Natural killer cell (primary cell): Measurements from ENCODE around the gene VEGFA. TPM values are rescaled to one million over a fixed set of nuclear protein-coding genes. Genes with fewer than 3 reads are reported as not detected.
"Not testable (repeated sequence)": the region's sequence is repeated elsewhere in the genome, so short reads cannot be mapped to it uniquely, and the experiment has no call there.

Experiments
- ATAC-seq, 3 donors: fragments of 150-1000 bp in 2 of 3; fragments of 200-7000 bp in 1 of 3; cut with Tn5 transposase; 1 replicate in 1 of 3; 2 replicates in 2 of 3; pipeline ENCODE4 v1.10.0; 2021; ENCODE audit warnings: mild to moderate bottlenecking in 2 of 3, moderate library complexity in 2 of 3
- DNase-seq, 2 donors: peaks; one replicate each; pipeline versions ENCODE4 v3.0.0 to v3.0.0-alpha.2; 2013 to 2021; ENCODE audit warnings: mixed read lengths in 1 of 2
- H3K27ac ChIP-seq: one replicate; pipeline ENCODE4 v1.5.1; 2013; ENCODE audit warnings: mild to moderate bottlenecking, low read length
- H3K27me3 ChIP-seq: one replicate; pipeline ENCODE4 v1.6.1; 2013; ENCODE audit warnings: low read length; ENCODE audit not compliant: control insufficient read depth, insufficient read depth
- H3K36me3 ChIP-seq: one replicate; pipeline ENCODE4 v1.6.1; 2013; ENCODE audit warnings: low read length; ENCODE audit not compliant: control insufficient read depth, insufficient read depth
- H3K4me1 ChIP-seq: one replicate; pipeline ENCODE4 v1.6.1; 2013; ENCODE audit warnings: low read length; ENCODE audit not compliant: control insufficient read depth, insufficient read depth
- H3K4me3 ChIP-seq: one replicate; pipeline ENCODE4 v1.5.1; 2013; ENCODE audit warnings: low read length
- H3K9me3 ChIP-seq: one replicate; pipeline ENCODE4 v1.6.1; 2013; ENCODE audit warnings: low read length; ENCODE audit not compliant: control insufficient read depth, insufficient read depth
- H3K27ac Mint-ChIP-seq, 2 donors: one replicate each; pipeline ENCODE4 v1.8.0; 2022; ENCODE audit warnings: mild to moderate bottlenecking in 2 of 2, mixed read lengths in 2 of 2, moderate library complexity in 1 of 2
- H3K27me3 Mint-ChIP-seq, 2 donors: one replicate each; pipeline ENCODE4 v1.8.0; 2022; ENCODE audit warnings: low read depth in 2 of 2, mixed read lengths in 2 of 2
- H3K36me3 Mint-ChIP-seq: one replicate; pipeline ENCODE4 v1.8.0; 2022; ENCODE audit warnings: mixed read lengths
- H3K4me1 Mint-ChIP-seq, 2 donors: one replicate each; pipeline ENCODE4 v1.8.0; 2022; ENCODE audit warnings: mixed read lengths in 2 of 2
- H3K4me3 Mint-ChIP-seq: one replicate; pipeline ENCODE4 v1.8.0; 2022; ENCODE audit warnings: mild to moderate bottlenecking, moderate library complexity, mixed read lengths
- H3K9me3 Mint-ChIP-seq, 2 donors: one replicate each; pipeline ENCODE4 v1.8.0; 2022; ENCODE audit warnings: mixed read lengths in 2 of 2
- WGBS: methylation state at CpG from one replicate; pipeline ENCODE4 v1.1.7; 2013; ENCODE audit warnings: missing lambda C conversion rate; ENCODE audit not compliant: insufficient coverage; 5-methylcytosine and 5-hydroxymethylcytosine counted together
- intact Hi-C: fragments of 100-400 bp; cut with micrococcal nuclease; formaldehyde crosslinking; loops from one replicate; pipeline ENCODE4 v1.14.2; 2022
- total RNA-seq, 4 donors: library from RNA; stranded (reverse); fragments of 120-200 nt in 1 of 4; gene quantifications; one replicate each; pipeline versions ENCODE4 v1.2.3 to v1.2.4, GENCODE V29; 2013 to 2022
- TF ChIP-seq, protein P1 (sequence below): fragments of 200-600 bp; IDR thresholded peaks from one replicate; pipeline ENCODE4 v1.8.0; 2022; ENCODE audit warnings: antibody characterized with exemption

The VEGFA gene
- total RNA-seq, 3 donors from 2014 or later (not counting 1 experiment from before 2014, with no cell fraction given), result 3.6 to 27.5 (median 3.7) TPM

DNA sequence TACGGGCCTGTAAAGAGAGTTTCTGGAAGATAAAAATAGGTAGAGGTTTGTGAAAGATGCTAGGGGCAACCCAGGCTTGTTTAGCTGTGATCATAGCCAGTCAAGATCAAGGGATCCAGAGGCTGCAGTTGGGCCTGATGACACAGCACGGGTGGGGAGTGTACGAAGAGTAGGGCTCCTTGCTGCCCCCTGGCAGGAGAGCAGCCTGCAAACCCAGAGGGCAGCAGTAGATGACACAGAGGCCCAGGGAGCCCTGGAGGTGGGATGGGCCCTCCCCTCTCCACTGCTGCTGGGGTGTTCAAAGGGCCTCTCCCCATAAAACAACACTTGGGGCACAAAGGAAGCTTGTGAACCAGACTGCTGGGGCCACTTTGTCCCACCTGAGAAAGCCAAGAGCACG, 47.2 kb downstream of the VEGFA start:
- peaks cover 2 to 5% of the 10 kb centered on the region in 2 donors for H3K27me3 Mint-ChIP-seq
- intact Hi-C loops, result no loop called here

DNA sequence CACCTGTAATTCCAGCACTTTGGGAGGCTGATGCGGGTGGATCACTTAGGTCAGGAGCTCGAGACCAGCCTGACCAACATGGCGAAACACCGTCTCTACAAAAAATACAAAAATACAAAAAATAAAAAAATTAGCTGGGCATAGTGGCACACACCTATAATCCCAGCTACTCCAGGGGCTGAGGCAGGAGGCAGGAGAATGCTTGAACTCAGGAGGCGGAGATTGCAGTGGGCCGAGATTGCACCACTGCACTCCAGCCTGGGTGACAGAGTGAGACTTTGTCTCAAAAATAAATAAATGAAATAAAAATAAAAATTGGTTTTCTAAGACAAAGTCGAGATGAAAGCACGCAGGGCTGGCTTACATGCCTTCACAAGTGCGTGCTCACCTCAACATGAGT, 49.0 kb downstream of the VEGFA start:
- H3K27ac Mint-ChIP-seq, H3K27ac ChIP-seq, H3K4me1 ChIP-seq, ATAC-seq, DNase-seq, H3K36me3 ChIP-seq, H3K27me3 Mint-ChIP-seq, H3K27me3 ChIP-seq, H3K4me3 ChIP-seq, H3K9me3 ChIP-seq, intact Hi-C loops, H3K36me3 Mint-ChIP-seq, H3K9me3 Mint-ChIP-seq, H3K4me3 Mint-ChIP-seq: not testable (repeated sequence)
- H3K4me1 Mint-ChIP-seq, result peaks cover 17 to 23% of the 10 kb centered on the region in 2 donors
- WGBS, result 89% methylated on average over 9 of the region's 9 CpGs

More for the DNA sequence above, 47.2 kb downstream of the VEGFA start:
- Mint-ChIP-seq H3K9me3 (no peaks in the 10 kb centered on the region), H3K4me3 (no peak overlapping the region), H3K4me1 (peaks cover 29 to 38% of the 10 kb centered on the region in 2 donors), H3K36me3 (no peaks in the 10 kb centered on the region), H3K27ac (no peak overlapping the region)
- Histone ChIP-seq H3K4me3 (no peak overlapping the region), H3K27ac (no peak overlapping the region), H3K36me3 (no peaks in the 10 kb centered on the region), H3K27me3 (no peaks in the 10 kb centered on the region), H3K9me3 (no peaks in the 10 kb centered on the region), H3K4me1 (peaks cover 21% of the 10 kb centered on the region)
- DNase-seq, result peak in 1 of 2 donors; percentile 37
- TF ChIP-seq, protein P1, sequence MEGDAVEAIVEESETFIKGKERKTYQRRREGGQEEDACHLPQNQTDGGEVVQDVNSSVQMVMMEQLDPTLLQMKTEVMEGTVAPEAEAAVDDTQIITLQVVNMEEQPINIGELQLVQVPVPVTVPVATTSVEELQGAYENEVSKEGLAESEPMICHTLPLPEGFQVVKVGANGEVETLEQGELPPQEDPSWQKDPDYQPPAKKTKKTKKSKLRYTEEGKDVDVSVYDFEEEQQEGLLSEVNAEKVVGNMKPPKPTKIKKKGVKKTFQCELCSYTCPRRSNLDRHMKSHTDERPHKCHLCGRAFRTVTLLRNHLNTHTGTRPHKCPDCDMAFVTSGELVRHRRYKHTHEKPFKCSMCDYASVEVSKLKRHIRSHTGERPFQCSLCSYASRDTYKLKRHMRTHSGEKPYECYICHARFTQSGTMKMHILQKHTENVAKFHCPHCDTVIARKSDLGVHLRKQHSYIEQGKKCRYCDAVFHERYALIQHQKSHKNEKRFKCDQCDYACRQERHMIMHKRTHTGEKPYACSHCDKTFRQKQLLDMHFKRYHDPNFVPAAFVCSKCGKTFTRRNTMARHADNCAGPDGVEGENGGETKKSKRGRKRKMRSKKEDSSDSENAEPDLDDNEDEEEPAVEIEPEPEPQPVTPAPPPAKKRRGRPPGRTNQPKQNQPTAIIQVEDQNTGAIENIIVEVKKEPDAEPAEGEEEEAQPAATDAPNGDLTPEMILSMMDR, result no peak
- peak in 1 of 3 donors; percentile 39 for ATAC-seq
- 50% methylated on average over 4 of the region's 4 CpGs for WGBS

DNA sequence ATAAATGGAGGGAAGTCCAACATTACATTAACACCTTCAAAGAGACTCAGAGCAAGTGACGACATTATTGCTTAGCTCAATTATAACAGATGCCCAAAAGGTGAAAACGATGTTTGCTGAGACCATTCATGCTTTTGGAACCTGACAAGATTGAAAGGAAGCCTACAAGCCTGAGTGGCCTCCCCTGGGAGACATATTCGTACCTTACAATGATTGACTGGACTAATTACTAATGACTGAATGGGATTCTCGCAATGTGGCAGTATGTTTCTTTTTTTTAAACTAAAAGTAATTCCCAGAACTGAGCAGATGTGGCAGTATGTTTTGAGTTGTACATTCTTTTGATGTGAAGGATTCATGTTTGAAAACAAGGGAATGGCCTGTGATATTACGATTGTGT, 49.9 kb downstream of the VEGFA start:
- Histone ChIP-seq H3K27ac (no peak overlapping the region), H3K4me3 (no peak overlapping the region), H3K9me3 (no peaks in the 10 kb centered on the region), H3K4me1 (peaks cover 7% of the 10 kb centered on the region), H3K36me3 (no peaks in the 10 kb centered on the region), H3K27me3 (no peaks in the 10 kb centered on the region)
- TF ChIP-seq, protein P1, result no peak
- Mint-ChIP-seq H3K27ac (no peak overlapping the region), H3K36me3 (no peaks in the 10 kb centered on the region), H3K4me3 (no peak overlapping the region), H3K4me1 (peaks cover 16 to 22% of the 10 kb centered on the region in 2 donors), H3K9me3 (no peaks in the 10 kb centered on the region), H3K27me3 (peaks cover 5% of the 10 kb centered on the region in 2 donors)
- WGBS, result 75% methylated on average over 5 of the region's 5 CpGs
- ATAC-seq (no peak), DNase-seq (no peak)
- intact Hi-C loops, result no loop called here

DNA sequence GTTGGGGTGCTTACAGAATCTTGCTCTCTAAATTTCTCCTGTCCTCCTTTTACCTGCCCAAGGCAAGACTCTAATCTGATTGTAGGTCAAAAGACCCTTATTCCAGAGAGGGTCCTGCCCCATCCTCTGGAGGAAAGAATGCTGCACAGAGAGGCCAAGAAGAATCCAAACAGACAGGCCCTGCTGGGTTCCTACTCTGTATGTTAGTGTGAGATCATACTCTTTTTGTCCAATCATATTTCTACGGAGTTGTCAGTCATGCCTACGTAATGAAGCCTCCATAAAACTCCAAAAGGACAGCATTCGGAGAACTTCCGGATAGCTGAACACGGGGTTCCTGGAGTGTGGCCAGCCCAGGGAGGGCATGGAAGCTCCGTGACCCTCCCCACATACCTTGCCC, 50.5 kb downstream of the VEGFA start:
- no peak overlapping the region for H3K4me3 Mint-ChIP-seq
- DNase-seq (no peak), ATAC-seq (no peak)
- H3K36me3 Mint-ChIP-seq, result no peaks in the 10 kb centered on the region
- no peak overlapping the region for H3K27ac Mint-ChIP-seq
- H3K27me3 ChIP-seq, result no peaks in the 10 kb centered on the region
- peaks cover 14 to 19% of the 10 kb centered on the region in 2 donors for H3K4me1 Mint-ChIP-seq
- H3K27ac ChIP-seq, result no peak overlapping the region
- no peak overlapping the region for H3K4me3 ChIP-seq
- TF ChIP-seq, protein P1, result no peak
- H3K9me3 ChIP-seq, result no peaks in the 10 kb centered on the region
- peaks cover 5% of the 10 kb centered on the region in 2 donors for H3K27me3 Mint-ChIP-seq
- peaks cover 7% of the 10 kb centered on the region for H3K4me1 ChIP-seq
- no peaks in the 10 kb centered on the region for H3K9me3 Mint-ChIP-seq
- intact Hi-C loops, result no loop called here
- WGBS, result 85% methylated on average over 5 of the region's 6 CpGs
- no peaks in the 10 kb centered on the region for H3K36me3 ChIP-seq
